Stomach (tissue), 4 donors: ENCODE results near the gene USP43.

ENCODE experiments used
- POLR2A ChIP-seq, 4 donors: fragments of 450-650 bp; IDR thresholded peaks; one replicate each; pipeline ENCODE4 v1.6.1; 2016; ENCODE audit warnings: antibody characterized with exemption in 4 of 4, control low read depth in 2 of 4, mild to moderate bottlenecking in 1 of 4, moderate library complexity in 1 of 4
- POLR2AphosphoS5 ChIP-seq, 3 donors: sonication (generic); formaldehyde crosslinking; IDR thresholded peaks; one replicate each; pipeline ENCODE4 v1.6.1; 2016; ENCODE audit warnings: antibody characterized with exemption in 3 of 3
- TF ChIP-seq, protein P1 (sequence below), 7 experiments: fragments of 450-650 bp in 4 of 7; fragments of 200-600 bp in 3 of 7; sonication (generic) in 3 of 7; IDR thresholded peaks; one replicate each; pipeline ENCODE4 v1.5.1; 2016 to 2019; ENCODE audit warnings: antibody characterized with exemption in 7 of 7, control low read depth in 2 of 7, mild to moderate bottlenecking in 1 of 7

- TF ChIP-seq, protein P1, sequence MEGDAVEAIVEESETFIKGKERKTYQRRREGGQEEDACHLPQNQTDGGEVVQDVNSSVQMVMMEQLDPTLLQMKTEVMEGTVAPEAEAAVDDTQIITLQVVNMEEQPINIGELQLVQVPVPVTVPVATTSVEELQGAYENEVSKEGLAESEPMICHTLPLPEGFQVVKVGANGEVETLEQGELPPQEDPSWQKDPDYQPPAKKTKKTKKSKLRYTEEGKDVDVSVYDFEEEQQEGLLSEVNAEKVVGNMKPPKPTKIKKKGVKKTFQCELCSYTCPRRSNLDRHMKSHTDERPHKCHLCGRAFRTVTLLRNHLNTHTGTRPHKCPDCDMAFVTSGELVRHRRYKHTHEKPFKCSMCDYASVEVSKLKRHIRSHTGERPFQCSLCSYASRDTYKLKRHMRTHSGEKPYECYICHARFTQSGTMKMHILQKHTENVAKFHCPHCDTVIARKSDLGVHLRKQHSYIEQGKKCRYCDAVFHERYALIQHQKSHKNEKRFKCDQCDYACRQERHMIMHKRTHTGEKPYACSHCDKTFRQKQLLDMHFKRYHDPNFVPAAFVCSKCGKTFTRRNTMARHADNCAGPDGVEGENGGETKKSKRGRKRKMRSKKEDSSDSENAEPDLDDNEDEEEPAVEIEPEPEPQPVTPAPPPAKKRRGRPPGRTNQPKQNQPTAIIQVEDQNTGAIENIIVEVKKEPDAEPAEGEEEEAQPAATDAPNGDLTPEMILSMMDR (IDR thresholded peaks at IDR 0.05), result no peak
- no peak for TF ChIP-seq POLR2A (IDR thresholded peaks at IDR 0.05)
- no peak for TF ChIP-seq POLR2AphosphoS5 (IDR thresholded peaks at IDR 0.05)
Observed at GRCh38 chr17:9646546-9646885, 1.2 kb downstream of the USP43 start.
